Cortex of kidney (tissue), 1 donor: ENCODE data around the gene PTPRN2.
"Not testable (repeated sequence)": the region's sequence is repeated elsewhere in the genome, so short reads cannot be mapped to it uniquely, and the experiment has no call there.

Source experiments
- DNase-seq: peaks from one replicate; lab custom pipeline; 2025; lab: John Stamatoyannopoulos, UW

Gene PTPRN2

DNA sequence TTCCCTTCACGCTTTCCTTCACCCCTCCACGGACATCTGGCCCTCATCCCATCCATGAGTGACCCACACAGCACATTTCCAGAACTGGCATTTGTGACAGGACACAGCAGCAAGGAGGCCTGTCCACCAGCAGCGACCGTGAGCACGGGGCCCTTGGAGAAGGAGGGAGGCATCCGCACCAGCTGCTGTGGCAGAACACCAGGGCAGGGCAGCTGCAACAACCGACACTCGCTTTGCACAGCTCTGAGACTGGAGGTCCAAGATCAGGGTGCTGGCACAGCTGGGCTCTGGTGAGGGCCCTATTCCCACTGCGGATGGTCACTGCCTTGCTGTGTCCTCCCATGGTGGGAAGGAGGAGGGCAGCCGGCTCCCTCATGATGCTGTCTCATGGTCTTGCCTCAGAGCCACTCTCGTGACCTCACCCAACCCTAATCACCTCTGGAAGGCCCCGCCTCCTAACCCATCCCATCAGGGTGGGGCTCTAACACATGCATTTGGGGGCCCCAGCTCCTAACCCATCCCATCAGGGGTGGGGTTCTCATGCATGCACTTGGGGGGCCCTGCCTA lies 36.7 kb downstream of the PTPRN2 start:
- no peak for DNase-seq

DNA sequence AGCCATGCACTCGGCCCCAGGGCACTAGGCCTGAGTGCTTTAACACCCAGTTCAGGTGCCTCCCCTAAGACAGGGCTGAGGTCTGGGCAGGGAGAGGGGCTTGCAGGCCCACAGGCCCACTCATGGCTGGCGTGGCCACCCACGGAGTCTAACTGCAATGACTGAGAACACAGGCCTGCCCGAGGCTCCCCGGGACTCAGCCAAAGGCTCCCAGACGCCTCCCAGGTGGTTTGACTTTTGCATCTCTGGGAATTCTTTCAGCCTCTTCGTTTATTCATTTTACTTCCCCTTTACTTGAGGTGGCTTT lies 37.3 kb downstream of the PTPRN2 start:
- no peak for DNase-seq

DNA sequence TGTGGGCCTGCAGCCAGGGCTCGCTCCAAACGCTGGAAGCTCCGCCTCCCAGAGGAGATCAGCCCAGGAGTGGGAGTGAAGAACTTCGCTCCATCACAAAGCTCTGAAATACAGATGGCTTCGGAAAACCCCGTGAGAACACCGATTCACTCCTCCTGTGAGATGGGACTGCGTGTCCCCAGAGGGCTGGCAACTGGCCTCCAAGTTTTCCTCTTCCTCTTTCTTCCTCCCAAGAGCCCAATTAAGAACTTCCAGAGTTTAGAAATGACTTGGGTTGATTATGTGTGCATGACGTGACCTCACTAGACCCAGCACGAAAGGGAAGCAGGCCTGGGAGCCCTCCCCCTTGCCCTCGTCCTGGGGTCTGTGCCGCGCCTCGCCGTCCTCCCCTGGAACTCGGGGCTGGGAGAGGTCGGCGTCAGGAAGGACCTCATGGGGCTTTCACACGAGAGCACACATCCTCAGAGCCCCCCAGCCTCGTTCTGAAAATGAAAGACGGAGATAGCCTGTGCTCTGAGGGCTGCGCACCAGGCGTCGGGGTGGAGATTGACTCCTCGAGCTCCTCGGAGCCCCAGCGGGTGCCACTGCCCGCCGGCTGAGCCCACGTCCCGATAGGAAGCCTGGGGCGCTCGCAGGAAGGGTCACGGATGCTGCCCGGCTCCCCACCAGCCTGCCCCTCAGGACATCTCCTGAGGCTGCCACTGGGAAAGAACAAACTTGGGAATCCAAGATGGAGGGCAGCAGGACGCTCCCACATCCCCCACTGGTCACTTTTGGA lies 37.8 kb downstream of the PTPRN2 start:
- no peak for DNase-seq

- DNase-seq, result no peak
Observed at GRCh38 chr7:158549176-158549615, 38.4 kb downstream of the PTPRN2 start.

GRCh38 chr7:158548726-158549125 lies 38.9 kb downstream of the PTPRN2 start:
- DNase-seq, result no peak

DNA sequence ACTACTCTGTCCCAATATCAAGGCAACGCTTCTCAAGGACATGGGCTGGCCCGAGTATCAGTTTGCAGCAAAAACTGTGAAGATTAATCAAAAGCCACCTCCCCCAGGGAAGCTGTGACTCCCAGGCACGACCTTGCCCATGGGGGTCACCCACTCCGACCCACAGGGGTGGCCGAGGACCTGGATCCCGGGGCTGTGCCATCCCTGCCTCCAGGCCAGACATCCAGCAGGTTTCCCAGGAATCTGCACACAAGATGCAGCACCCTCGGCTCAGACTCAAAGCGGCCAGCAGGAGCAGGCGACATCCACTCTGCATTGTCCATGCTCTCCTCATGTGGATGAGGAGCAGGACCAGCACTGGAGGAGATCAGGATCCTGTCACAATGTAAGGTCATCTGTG lies 39.8 kb downstream of the PTPRN2 start:
- no peak for DNase-seq

DNA sequence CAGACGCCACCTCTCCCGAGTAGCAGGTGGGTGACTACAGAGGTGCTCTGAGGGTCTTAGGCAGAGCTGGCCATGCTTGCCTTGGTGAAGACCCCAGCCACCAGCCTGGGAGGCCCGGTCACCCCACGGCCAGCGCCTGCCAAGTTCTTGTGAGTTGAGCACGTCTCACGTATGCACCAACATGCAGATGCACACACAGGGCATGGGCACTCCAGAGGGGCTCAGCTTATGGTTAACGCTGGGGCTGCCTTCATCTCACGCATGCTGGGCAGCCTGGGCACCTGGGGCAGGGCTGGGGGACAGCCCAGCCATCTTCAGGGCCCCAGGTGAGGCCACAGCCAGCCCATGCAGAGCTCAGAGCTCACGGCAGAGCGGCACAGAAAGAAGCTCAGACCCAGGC lies 41.0 kb downstream of the PTPRN2 start:
- no peak for DNase-seq

- no peak for DNase-seq
Observed at GRCh38 chr7:158546214-158546613, 41.4 kb downstream of the PTPRN2 start.

DNA sequence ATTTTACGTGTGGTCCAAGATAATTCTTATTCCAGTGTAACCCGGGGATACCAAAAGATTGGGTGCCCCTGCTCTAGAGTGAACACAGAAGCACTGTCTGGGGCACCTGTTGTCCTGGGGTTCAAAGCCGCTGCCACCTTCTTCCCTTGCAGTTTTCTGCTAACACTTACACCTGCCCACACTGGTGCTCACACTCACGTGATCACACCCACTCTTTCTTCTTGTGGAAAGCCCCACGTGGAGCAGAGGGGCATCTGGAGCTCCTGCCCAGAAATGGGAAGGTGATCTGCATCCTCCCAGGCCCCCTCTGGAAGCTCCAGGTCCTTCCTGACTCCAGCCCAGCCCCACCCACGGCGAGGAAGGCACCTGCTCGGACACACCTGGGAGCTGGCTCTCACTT lies 42.9 kb downstream of the PTPRN2 start:
- DNase-seq, result no peak

GRCh38 chr7:158543840-158544239 lies 43.8 kb downstream of the PTPRN2 start:
- DNase-seq, result no peak

DNA sequence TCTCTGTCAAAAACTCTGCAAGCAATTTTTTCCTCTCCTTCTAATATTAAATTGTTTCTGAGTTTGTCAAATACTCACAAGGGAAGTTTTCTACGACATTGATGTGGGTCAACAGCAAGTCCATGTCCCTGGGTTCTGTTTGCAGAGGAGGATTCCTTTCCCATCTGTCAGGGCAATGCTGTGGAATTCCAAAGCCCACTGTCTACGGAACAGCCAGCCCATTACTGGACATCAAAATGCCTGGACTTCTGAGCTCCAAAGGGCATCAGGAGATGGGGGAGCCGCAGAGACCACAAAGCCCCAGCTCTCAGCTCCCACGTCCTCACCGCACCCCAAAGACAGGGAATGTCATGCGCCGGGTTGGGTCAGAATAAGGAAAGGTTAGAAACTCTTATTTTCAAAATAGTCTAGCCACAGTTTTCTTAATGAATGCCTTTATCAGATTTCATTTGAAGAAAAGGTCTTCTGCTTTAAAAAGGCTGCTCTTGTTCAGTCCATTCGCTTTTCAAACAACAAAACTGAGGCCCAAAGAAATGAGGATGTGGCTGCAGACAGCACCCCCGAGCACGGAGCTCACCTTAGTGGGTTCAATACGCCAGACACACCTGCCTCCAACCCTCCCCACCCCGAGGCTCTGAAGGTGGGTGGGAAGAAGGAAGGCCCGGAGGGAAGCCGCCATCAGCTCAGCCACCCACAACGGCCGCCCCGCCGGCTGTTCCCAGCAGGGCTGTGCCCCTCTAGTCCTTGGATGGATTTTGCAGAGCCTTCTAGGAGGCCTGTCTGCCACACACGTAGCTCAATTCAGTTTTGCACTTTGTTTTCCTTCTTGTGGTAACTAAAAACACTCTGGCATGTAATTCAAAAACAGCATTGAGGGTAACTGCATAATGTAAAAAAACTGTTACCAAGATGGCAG lies 44.7 kb downstream of the PTPRN2 start:
- no peak for DNase-seq

DNA sequence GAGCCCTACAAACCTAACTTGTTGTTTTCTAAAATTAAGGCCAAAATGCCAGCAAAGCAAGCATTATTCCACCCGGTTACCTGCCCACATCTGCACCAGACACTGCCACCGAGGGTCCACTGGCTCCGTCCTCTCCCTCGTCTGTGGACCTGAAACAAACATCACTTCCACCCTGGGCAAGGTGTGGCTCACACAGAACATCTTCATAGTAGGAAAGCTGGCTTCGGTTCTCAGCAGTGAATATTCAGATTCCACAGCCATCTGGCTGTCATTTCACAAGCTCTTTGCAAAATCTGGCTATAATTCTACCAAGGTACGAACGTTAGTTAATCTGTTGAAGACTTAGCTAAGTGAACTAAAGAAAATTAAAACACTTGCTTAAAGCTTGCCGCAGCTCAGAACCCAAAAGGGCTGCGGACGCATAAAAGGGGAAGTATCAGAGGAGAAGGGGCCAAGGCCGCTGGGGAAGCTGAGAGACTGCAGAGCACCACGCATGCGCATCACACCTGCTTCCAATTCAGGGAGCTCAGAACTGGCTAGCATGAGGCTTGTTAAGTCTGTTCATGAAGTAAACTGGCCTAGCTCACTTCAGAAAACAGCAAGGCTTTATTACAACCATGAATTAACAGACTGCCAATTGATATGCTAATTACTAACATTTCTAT lies 46.1 kb downstream of the PTPRN2 start:
- DNase-seq, result no peak

GRCh38 chr7:158539711-158540146 lies 47.9 kb downstream of the PTPRN2 start:
- no peak for DNase-seq

- DNase-seq, result no peak
Observed at GRCh38 chr7:158538156-158538946, 49.3 kb downstream of the PTPRN2 start.

DNA sequence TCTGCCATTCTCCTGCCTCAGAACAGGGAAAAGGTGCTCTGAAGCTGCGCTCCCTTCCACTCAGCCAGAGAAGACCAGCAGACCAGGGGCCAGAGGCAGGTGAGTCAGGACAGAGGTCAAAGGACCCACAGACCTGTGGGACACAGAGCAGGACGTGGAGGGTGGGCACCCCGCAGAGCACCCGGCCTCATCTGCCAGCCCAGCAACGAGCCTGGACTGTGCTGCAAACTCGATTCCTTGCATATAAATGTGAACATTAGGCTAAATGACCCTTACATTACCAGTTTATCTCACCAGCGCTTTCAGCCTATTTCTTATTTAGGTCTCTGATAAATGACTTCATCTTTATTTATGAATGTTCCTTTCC lies 50.1 kb downstream of the PTPRN2 start:
- no peak for DNase-seq

DNA sequence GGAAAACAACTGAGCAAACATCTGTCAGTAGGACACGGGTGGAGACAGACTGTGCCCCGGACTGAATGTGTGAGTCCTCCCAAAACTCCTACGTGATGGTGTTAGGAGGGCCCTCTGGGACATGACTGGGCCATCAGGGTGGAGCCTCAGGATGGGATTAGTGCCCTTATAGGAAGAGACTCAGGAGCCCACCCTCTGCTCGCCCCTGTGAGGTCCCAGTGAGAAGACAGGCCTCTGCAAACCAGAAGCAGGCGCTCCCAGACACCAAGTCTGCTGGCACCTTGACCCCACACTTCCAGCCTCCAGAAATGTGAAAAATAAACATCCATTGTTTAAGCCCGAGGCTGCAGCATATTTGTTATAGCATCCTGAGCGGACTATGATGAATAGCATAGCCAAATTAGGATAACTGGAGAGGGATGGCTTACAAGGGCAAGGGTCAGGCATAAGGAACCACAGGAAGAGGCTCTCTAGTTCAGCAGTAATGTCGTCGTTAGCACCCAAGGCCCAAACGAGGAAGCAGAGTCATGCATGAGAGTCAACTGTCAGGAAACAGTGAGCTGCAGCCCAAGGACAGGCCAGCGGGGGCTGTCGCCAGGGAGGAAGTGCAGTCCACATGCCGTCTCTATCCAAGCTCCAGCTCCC lies 50.6 kb downstream of the PTPRN2 start:
- no peak for DNase-seq

- DNase-seq, result no peak
Observed at GRCh38 chr7:158535079-158535478, 52.5 kb downstream of the PTPRN2 start.

DNA sequence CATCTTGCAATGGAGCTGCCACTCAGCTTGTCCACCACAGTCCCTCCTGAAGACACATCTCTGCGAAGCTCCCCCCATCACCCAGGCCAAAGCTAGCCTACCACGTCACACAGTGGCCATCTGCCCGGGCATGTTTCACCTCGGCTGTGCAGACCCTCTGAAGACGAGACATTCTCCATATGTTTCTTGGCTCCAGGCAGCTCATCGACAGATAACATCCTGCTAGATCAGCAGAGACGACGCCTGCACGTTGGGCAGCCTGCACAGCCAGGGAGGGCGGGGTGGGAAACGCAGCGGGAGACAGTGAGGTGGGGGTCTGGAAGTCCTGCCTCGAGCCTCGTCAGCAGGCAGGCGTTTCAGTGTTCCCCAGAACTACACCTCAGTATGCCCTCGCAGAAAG lies 53.0 kb downstream of the PTPRN2 start:
- DNase-seq, result no peak

GRCh38 chr7:158534134-158534515 lies 53.5 kb downstream of the PTPRN2 start:
- not testable (repeated sequence) for DNase-seq

DNA sequence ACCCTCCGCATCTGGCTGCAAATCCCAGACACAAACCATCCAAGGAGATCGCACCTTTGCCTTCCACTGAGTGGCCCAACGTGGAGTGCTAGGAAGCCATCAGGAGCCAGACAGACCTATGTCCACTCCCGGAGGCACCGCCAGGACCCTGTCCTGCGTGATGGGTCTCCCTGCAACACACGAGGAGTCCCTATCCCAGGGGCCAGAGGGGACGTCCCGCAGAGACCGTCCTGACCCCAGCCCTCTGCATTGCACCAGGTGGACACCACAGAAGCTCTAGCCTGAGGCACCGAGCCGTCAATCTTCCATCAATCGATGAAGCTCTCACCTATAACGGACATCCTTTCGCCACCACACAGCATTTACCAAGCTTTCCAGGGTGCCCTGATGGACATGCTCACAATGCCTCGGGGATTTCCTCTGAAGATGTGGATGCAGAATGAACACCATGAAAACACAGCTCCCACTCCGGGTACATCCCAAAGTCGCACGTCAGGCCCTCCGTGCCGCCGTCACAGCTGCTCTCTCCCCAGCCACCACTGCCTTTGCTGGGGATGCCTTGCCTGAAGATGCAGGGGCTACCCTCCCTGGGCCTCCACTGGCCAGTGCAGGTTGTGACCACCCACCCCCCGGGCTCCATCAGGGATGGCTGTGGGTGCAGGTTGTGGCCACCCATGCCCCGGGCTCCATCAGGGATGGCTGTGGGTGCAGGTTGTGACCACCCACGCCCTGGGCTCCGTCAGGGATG lies 54.1 kb downstream of the PTPRN2 start:
- DNase-seq, result no peak
